A549 (cell line): ENCODE data around the gene CMTM7. TPM values are rescaled to one million over a fixed set of nuclear protein-coding genes. Genes with fewer than 3 reads are reported as not detected.

ENCODE experiments used
- ATAC-seq, 2 experiments: fragments of 200-7000 bp in 1 of 2; fragments of >200 bp in 1 of 2; cut with Nextera tagmentation in 1 of 2; cut with Tn5 transposase in 1 of 2; 3 replicates each; pipeline versions ENCODE4 v1.8.0 to v1.9.1; 2018 to 2020; ENCODE audit warnings: mild to moderate bottlenecking in 1 of 2, moderate library complexity in 1 of 2
- CTCF ChIA-PET: fragments of 300-600 bp; sonication (Branson Sonifier 250); formaldehyde crosslinking; extraction: SDS; loops from one replicate; lab custom pipeline; 2021; ENCODE audit warnings: antibody characterized with exemption, inconsistent platforms; lab: Yijun Ruan, JAX
- POLR2A ChIA-PET: fragments of 350-600 bp; formaldehyde crosslinking; extraction: SDS; loops from one replicate; lab custom pipeline; 2021; ENCODE audit warnings: antibody characterized with exemption, inconsistent platforms; lab: Yijun Ruan, JAX
- DNase-seq, 2 experiments: peaks; one replicate each; pipeline versions ENCODE4 v3.0.0 to v3.0.0-alpha.2; 2011 to 2016; ENCODE audit warnings: low read depth in 1 of 2, low spot score in 1 of 2
- FAIRE-seq: peaks from 2 replicates; lab custom pipeline; 2011; peaks lifted over from hg19 to GRCh38; lab: Jason Lieb, UNC
- H3K27ac ChIP-seq, 2 experiments: fragments of >200 bp; sonication (Bioruptor Twin); formaldehyde crosslinking; 3 replicates each; pipeline ENCODE4 v1.5.1; 2016 to 2017
- H3K4me1 ChIP-seq: fragments of >200 bp; sonication (Bioruptor Twin); formaldehyde crosslinking; 3 replicates; pipeline ENCODE4 v1.6.1; 2016
- H3K4me2 ChIP-seq: fragments of >200 bp; sonication (Bioruptor Twin); formaldehyde crosslinking; 3 replicates; pipeline ENCODE4 v1.6.1; 2016
- H3K4me3 ChIP-seq: fragments of >200 bp; sonication (Bioruptor Twin); formaldehyde crosslinking; 3 replicates; pipeline ENCODE4 v1.5.1; 2016
- H3K9me3 ChIP-seq: fragments of >200 bp; sonication (Bioruptor Twin); formaldehyde crosslinking; 3 replicates; pipeline ENCODE4 v1.6.1; 2016
- BHLHE40 ChIP-seq: IDR thresholded peaks from 2 replicates; pipeline ENCODE4 v1.6.1; 2012; ENCODE audit warnings: low read depth, low read length, inconsistent platforms
- CBX8 ChIP-seq: fragments of 200-600 bp; sonication (generic); IDR thresholded peaks from 2 replicates; pipeline ENCODE4 v1.6.1; 2016
- CEBPB ChIP-seq, 2 experiments: fragments of >200 bp in 1 of 2; sonication (Bioruptor Twin) in 1 of 2; formaldehyde crosslinking in 1 of 2; IDR thresholded peaks; 2 replicates each; pipeline ENCODE4 v1.6.1; 2012 to 2016
- E2F6 ChIP-seq: IDR thresholded peaks from 2 replicates; pipeline ENCODE4 v1.6.1; 2012; ENCODE audit warnings: low read depth, borderline replicate concordance
- FOSB ChIP-seq: fragments of 250-450 bp; sonication (Bioruptor Pico); IDR thresholded peaks from 2 replicates; pipeline ENCODE4 v1.5.0; 2020; ENCODE audit warnings: mild to moderate bottlenecking, moderate library complexity
- HES2 ChIP-seq: fragments of >200 bp; sonication (Bioruptor Twin); formaldehyde crosslinking; IDR thresholded peaks from 2 replicates; pipeline ENCODE4 v1.6.1; 2016
- HOXB5 ChIP-seq: fragments of 250-450 bp; sonication (Bioruptor Pico); IDR thresholded peaks from 2 replicates; pipeline ENCODE4 v1.5.0; 2020; ENCODE audit warnings: mild to moderate bottlenecking, moderate library complexity
- JUNB ChIP-seq: fragments of >200 bp; sonication (Bioruptor Twin); formaldehyde crosslinking; IDR thresholded peaks from 2 replicates; pipeline ENCODE4 v1.6.1; 2016
- KDM1A ChIP-seq: fragments of 200-600 bp; sonication (generic); IDR thresholded peaks from 2 replicates; pipeline ENCODE4 v1.6.1; 2016; ENCODE audit warnings: low read depth, mild to moderate bottlenecking
- MAX ChIP-seq: IDR thresholded peaks from 2 replicates; pipeline ENCODE4 v1.6.1; 2012
- NFE2L2 ChIP-seq: fragments of 150-350 bp; conservative IDR thresholded peaks from 2 replicates; pipeline ENCODE4 v1.6.1; 2014; ENCODE audit warnings: low read length
- NPAS2 ChIP-seq: fragments of 250-450 bp; sonication (Bioruptor Pico); IDR thresholded peaks from 2 replicates; pipeline ENCODE4 v1.8.0; 2022; ENCODE audit warnings: mild to moderate bottlenecking, moderate library complexity, borderline replicate concordance
- PBX3 ChIP-seq: IDR thresholded peaks from 2 replicates; pipeline ENCODE4 v1.6.1; 2012
- PHF8 ChIP-seq: fragments of 200-600 bp; sonication (generic); IDR thresholded peaks from 2 replicates; pipeline ENCODE4 v1.6.1; 2016; ENCODE audit warnings: low read depth, mild to moderate bottlenecking, antibody characterized with exemption, moderate library complexity, borderline replicate concordance
- POLR2AphosphoS2 ChIP-seq: conservative IDR thresholded peaks from 2 replicates; pipeline ENCODE4 v1.6.1; 2012; ENCODE audit warnings: low read length, improper control_type of control experiment, inconsistent platforms
- RAD21 ChIP-seq, 2 experiments: fragments of >200 bp in 1 of 2; sonication (Bioruptor Twin) in 1 of 2; formaldehyde crosslinking in 1 of 2; IDR thresholded peaks in 1 of 2; conservative IDR thresholded peaks in 1 of 2; 2 replicates in 1 of 2; 3 replicates in 1 of 2; pipeline ENCODE4 v1.6.1; 2012 to 2018; ENCODE audit warnings: inconsistent platforms in 1 of 2
- REST ChIP-seq: fragments of 200-600 bp; sonication (generic); IDR thresholded peaks from 2 replicates; pipeline ENCODE4 v1.6.1; 2016; ENCODE audit warnings: antibody characterized with exemption, mild to moderate bottlenecking, moderate library complexity
- RFX5 ChIP-seq: fragments of 450-650 bp; IDR thresholded peaks from 2 replicates; pipeline ENCODE4 v1.7.1; 2014; ENCODE audit warnings: antibody characterized with exemption, mild to moderate bottlenecking, moderate library complexity
- TP53 ChIP-seq: fragments of 250-450 bp; sonication (Bioruptor Pico); IDR thresholded peaks from 2 replicates; pipeline ENCODE4 v1.5.0; 2021; ENCODE audit warnings: mild to moderate bottlenecking, moderate library complexity
- whole genome bisulfite sequencing: methylation state at CpG from one replicate; pipeline ENCODE4 v1.1.6; 2017; ENCODE audit errors: missing lambda C conversion rate; 5-methylcytosine and 5-hydroxymethylcytosine counted together
- polyA plus RNA-seq, 4 experiments: library from polyadenylated mRNA; depleted of rRNA in 3 of 4; stranded (reverse); fragments of >200 nt; fragmentation: RNase III in 1 of 4; extraction: RNeasy Plus Mini Kit Qiagen cat#74134 plus additional on column Dnase treatment in 1 of 4; gene quantifications; 2 replicates in 3 of 4; 3 replicates in 1 of 4; pipeline ENCODE4 v1.2.3, GENCODE V29; 2011 to 2017

The CMTM7 gene
- polyA plus RNA-seq, 2 of the 4 experiments (the other 2 are of a cell fraction), result 14.2 to 18.7 TPM

GRCh38 chr3:32434206-32434605, 42.6 kb downstream of the CMTM7 start:
- ATAC-seq (no peak), DNase-seq (no peak), FAIRE-seq (no peak)
- WGBS, result 88% methylated on average over 4 of the region's 4 CpGs
- Histone ChIP-seq H3K4me2 (no peak overlapping the region), H3K9me3 (no peaks in the 10 kb centered on the region), H3K4me3 (no peak overlapping the region), H3K27ac (no peak overlapping the region), H3K4me1 (no peaks in the 10 kb centered on the region)
- ChIA-PET POLR2A (no interaction called here), CTCF (interaction anchor here (1.0 to 2.0 kb wide), 2 partner anchors 11 to 34 kb away, joined by 3 to 10 read pairs; no protein-coding TSS in a partner anchor)
- no peak for TF ChIP-seq RAD21 (conservative IDR thresholded peaks at IDR 0.05 in 1 of 2, IDR thresholded peaks at IDR 0.05 in 1 of 2)
- TF ChIP-seq TP53 (CRISPR knock-in tag), result no peak
- no peak for TF ChIP-seq CEBPB (IDR thresholded peaks at IDR 0.05)
- TF ChIP-seq POLR2AphosphoS2, result no peak
- TF ChIP-seq PHF8, result no peak
- no peak for TF ChIP-seq BHLHE40
- TF ChIP-seq HOXB5 (CRISPR knock-in tag), result no peak
- no peak for TF ChIP-seq KDM1A
- TF ChIP-seq FOSB, result no peak
- no peak for TF ChIP-seq NFE2L2
- no peak for TF ChIP-seq E2F6
- TF ChIP-seq CBX8, result no peak
- TF ChIP-seq MAX, result no peak
- TF ChIP-seq RFX5, result no peak
- TF ChIP-seq JUNB, result no peak
- TF ChIP-seq NPAS2 (CRISPR knock-in tag), result no peak
- no peak for TF ChIP-seq HES2

- Histone ChIP-seq H3K9me3 (no peaks in the 10 kb centered on the region), H3K4me1 (no peaks in the 10 kb centered on the region), H3K27ac (no peak overlapping the region), H3K4me3 (no peak overlapping the region), H3K4me2 (no peak overlapping the region)
- DNase-seq (no peak), ATAC-seq (no peak), FAIRE-seq (no peak)
- CTCF ChIA-PET, result interaction anchor here (0.9 kb wide), 1 partner anchor 32 kb away, joined by 4 read pairs; no protein-coding TSS in a partner anchor
- POLR2A ChIA-PET, result no interaction called here
- no peak for TF ChIP-seq REST
- no peak for TF ChIP-seq PBX3
- 86% methylated on average over 4 of the region's 4 CpGs for WGBS
These were observed 44.5 kb downstream of the CMTM7 start for GRCh38 chr3:32435911-32436815.
